Keratinocyte (primary cell): ENCODE measurements around the gene TTC38.

ENCODE experiments used
- EZH2 ChIP-seq: IDR thresholded peaks from one replicate; pipeline ENCODE4 v1.6.1; 2012; ENCODE audit warnings: inconsistent platforms, mild to moderate bottlenecking, low read length, moderate library complexity
- TF ChIP-seq, protein P1 (sequence below), 3 experiments: IDR thresholded peaks in 1 of 3; conservative IDR thresholded peaks in 1 of 3; optimal IDR thresholded peaks in 1 of 3; 2 replicates in 2 of 3; 3 replicates in 1 of 3; pipeline versions ENCODE3 to v1.5.1; 2011; ENCODE audit warnings: low read length in 3 of 3, mild to moderate bottlenecking in 3 of 3, moderate library complexity in 2 of 3, control low read depth in 1 of 3, inconsistent platforms in 1 of 3; ENCODE audit not compliant: insufficient read depth in 2 of 3; ENCODE audit errors: extremely low read depth in 1 of 3

DNA sequence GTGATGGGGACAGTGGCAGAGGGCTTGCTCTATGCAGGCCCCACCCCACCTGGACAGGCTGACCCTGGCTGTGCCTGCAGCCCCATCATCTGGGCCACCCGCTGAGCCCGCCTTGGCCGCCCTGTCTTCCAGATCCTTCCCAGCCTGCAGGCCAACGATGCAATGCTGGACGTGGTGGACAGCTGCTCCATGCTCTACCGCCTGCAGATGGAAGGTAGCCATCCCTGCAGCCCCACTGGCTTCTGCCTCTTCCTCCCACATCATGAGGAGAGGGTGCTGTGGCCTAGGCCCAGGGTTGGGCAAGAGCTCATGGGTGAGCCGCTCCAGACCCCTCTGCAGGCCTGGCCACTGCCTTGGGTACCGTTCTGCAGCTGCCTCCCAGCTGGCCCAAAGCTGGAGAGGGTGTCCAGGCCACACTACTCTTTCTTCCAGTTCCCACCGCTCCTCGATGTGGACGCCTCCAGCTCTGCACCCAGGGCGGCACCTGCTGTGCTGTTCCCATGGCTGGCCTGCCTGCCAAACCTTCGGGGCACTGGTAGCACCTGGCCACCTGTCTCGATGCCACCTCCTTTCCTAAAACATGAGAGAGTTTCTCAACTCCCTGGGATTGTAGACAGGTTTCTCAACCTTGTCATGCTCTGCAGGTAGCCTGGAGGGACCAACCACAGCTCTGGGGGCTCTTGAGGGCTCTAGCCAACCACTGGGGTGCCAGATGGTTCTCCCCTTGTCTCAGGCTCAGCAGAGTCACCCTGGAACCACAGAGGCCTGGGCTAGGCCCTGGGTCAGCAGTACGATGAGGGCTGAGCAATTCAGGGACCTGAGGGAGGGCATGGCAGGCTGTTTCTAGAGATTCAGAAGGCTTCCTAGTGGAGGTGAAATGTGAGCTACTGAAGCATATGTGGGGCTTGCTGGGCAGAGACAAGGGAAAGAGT lies 19.4 kb downstream of the TTC38 start:
- TF ChIP-seq, protein P1, sequence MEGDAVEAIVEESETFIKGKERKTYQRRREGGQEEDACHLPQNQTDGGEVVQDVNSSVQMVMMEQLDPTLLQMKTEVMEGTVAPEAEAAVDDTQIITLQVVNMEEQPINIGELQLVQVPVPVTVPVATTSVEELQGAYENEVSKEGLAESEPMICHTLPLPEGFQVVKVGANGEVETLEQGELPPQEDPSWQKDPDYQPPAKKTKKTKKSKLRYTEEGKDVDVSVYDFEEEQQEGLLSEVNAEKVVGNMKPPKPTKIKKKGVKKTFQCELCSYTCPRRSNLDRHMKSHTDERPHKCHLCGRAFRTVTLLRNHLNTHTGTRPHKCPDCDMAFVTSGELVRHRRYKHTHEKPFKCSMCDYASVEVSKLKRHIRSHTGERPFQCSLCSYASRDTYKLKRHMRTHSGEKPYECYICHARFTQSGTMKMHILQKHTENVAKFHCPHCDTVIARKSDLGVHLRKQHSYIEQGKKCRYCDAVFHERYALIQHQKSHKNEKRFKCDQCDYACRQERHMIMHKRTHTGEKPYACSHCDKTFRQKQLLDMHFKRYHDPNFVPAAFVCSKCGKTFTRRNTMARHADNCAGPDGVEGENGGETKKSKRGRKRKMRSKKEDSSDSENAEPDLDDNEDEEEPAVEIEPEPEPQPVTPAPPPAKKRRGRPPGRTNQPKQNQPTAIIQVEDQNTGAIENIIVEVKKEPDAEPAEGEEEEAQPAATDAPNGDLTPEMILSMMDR (optimal IDR thresholded peaks at IDR 0.05 in 1 of 3, IDR thresholded peaks at IDR 0.05 in 1 of 3, conservative IDR thresholded peaks at IDR 0.05 in 1 of 3; ENCODE audit: extremely low read depth in 1 of 3, insufficient read depth in 2 of 3, low read length in 3 of 3), result no peak
- TF ChIP-seq EZH2, result no peak
